Measurements from ENCODE around the gene PIEZO1. TPM values are rescaled to one million over a fixed set of nuclear protein-coding genes. Genes with fewer than 3 reads are reported as not detected.

PIEZO1 gene, protein sequence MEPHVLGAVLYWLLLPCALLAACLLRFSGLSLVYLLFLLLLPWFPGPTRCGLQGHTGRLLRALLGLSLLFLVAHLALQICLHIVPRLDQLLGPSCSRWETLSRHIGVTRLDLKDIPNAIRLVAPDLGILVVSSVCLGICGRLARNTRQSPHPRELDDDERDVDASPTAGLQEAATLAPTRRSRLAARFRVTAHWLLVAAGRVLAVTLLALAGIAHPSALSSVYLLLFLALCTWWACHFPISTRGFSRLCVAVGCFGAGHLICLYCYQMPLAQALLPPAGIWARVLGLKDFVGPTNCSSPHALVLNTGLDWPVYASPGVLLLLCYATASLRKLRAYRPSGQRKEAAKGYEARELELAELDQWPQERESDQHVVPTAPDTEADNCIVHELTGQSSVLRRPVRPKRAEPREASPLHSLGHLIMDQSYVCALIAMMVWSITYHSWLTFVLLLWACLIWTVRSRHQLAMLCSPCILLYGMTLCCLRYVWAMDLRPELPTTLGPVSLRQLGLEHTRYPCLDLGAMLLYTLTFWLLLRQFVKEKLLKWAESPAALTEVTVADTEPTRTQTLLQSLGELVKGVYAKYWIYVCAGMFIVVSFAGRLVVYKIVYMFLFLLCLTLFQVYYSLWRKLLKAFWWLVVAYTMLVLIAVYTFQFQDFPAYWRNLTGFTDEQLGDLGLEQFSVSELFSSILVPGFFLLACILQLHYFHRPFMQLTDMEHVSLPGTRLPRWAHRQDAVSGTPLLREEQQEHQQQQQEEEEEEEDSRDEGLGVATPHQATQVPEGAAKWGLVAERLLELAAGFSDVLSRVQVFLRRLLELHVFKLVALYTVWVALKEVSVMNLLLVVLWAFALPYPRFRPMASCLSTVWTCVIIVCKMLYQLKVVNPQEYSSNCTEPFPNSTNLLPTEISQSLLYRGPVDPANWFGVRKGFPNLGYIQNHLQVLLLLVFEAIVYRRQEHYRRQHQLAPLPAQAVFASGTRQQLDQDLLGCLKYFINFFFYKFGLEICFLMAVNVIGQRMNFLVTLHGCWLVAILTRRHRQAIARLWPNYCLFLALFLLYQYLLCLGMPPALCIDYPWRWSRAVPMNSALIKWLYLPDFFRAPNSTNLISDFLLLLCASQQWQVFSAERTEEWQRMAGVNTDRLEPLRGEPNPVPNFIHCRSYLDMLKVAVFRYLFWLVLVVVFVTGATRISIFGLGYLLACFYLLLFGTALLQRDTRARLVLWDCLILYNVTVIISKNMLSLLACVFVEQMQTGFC (N-terminal part only)
- 148 to 160 TPM (median 151 TPM) in 3 replicates for total RNA-seq

DNA sequence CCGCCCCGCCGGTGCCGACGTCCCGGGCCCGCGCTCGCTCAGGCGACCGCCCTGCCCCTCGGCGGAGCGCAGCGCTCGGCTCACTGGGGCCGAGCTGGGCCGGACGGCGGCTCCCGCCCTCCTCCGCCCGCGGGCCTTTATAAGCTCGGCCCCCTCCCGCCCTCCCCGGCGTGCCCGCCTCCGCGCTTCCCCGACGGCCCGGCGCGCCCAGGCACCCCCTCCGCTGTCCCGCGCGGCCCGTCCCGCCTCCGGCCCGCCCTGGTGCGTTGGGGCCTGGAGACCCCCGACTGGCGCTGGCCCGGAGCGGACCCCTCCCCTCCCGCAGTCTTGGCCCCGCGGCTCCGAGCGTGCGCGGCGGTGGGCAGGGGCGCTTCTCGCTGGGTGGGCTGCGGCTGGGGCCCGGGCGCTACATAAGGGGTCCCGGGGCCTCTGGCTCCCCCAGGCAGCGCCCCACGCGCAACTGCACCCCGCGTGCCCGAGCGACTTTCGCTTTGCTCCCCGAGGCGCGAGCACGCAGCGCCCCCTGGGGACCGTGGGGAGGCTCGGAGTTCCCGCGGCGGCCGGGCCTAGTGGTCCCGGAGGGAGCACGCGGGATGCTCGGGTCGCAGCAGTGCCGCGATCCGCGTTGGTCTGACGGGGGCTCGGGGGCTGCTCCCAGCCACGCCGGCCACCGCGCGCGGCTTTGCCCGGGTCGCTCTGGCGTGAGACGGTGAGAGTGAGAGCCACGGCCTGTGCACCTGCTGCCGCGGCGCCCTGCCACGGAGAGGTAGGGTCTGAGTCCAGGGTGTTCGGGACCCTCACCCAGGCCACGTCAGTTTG, at the start of gene PIEZO1:
Gene PIEZO1, minus strand, starts transcription at position 115 of the 819 bp plus-strand sequence. CDS start 256 bp downstream, outside the sequence.
- peak within 1 kb of the TSS; percentile 97 for H3K27ac Mint-ChIP-seq

DNA sequence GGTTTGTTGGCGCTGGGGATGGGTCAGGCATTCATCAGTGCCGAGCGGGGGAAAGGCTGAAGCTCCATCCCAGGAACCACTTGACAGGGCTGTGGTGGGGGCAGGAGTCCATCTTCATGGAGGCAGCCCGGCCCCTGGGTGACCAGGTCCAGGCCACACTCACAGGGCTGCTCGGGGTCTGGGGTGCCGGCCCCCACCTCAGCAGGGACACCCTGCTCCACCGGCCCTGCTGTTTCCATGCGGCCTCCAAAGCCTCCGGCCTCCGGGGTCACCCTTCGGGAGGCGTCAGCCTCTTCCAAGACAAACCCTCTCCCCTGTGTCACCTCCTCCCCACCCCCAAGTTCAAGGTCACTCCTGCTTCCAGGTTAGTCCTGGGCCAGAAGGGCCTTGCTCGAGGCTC, 49.6 kb upstream of the PIEZO1 start:
- H3K9me3 Mint-ChIP-seq, result no peaks in the 10 kb centered on the region
- TF ChIP-seq, protein P1, sequence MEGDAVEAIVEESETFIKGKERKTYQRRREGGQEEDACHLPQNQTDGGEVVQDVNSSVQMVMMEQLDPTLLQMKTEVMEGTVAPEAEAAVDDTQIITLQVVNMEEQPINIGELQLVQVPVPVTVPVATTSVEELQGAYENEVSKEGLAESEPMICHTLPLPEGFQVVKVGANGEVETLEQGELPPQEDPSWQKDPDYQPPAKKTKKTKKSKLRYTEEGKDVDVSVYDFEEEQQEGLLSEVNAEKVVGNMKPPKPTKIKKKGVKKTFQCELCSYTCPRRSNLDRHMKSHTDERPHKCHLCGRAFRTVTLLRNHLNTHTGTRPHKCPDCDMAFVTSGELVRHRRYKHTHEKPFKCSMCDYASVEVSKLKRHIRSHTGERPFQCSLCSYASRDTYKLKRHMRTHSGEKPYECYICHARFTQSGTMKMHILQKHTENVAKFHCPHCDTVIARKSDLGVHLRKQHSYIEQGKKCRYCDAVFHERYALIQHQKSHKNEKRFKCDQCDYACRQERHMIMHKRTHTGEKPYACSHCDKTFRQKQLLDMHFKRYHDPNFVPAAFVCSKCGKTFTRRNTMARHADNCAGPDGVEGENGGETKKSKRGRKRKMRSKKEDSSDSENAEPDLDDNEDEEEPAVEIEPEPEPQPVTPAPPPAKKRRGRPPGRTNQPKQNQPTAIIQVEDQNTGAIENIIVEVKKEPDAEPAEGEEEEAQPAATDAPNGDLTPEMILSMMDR (IDR thresholded peaks at IDR 0.05; ENCODE audit: unreplicated experiment), result no peak
- peaks cover 2% of the 10 kb centered on the region for H3K4me1 Mint-ChIP-seq
- H3K4me3 Mint-ChIP-seq, result no peak overlapping the region
- H3K27ac Mint-ChIP-seq, result no peak overlapping the region
- peaks cover 4% of the 10 kb centered on the region for H3K36me3 Mint-ChIP-seq
- no peaks in the 10 kb centered on the region for H3K27me3 Mint-ChIP-seq (ENCODE audit: low read depth)
- no peak for DNase-seq (ENCODE audit: low spot score in 2 of 2, unreplicated experiment in 2 of 2)

More for the DNA sequence above, at the start of gene PIEZO1:
- DNase-seq (ENCODE audit: low spot score in 2 of 2, unreplicated experiment in 2 of 2), result peak; percentile 66 to 86
- Mint-ChIP-seq H3K9me3 (no peaks in the 10 kb centered on the region), H3K4me1 (peaks cover 22% of the 10 kb centered on the region), H3K36me3 (no peaks in the 10 kb centered on the region), H3K4me3 (peak within 1 kb of the TSS; percentile 74), H3K27me3 (ENCODE audit: low read depth) (peaks cover 5% of the 10 kb centered on the region)
- TF ChIP-seq, protein P1 (IDR thresholded peaks at IDR 0.05; ENCODE audit: unreplicated experiment), result peak; percentile 87

DNA sequence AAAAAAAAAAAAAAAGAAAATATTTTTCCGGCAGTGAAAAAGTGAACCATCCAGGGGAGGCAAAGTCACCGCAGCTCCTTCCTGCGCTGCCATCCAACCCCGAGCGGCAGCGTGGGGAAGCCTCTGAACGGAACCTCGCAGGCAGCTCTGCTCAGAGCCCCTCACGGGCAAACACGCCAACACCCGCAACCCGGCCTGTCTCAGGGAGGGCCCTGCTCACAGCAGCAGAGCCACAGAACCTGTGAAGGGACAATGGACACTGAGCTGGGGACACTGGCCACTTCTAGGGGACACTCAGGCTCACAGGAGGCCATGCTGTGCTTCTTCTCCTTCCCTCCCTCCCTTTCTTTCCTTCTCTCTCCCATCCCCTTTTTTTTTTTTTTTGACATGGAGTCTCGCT, 48.1 kb upstream of the PIEZO1 start:
- no peaks in the 10 kb centered on the region for H3K27me3 Mint-ChIP-seq (ENCODE audit: low read depth)
- peaks cover 4% of the 10 kb centered on the region for H3K36me3 Mint-ChIP-seq
- no peak overlapping the region for H3K4me3 Mint-ChIP-seq
- H3K27ac Mint-ChIP-seq, result no peak overlapping the region
- H3K9me3 Mint-ChIP-seq, result no peaks in the 10 kb centered on the region
- TF ChIP-seq, protein P1 (IDR thresholded peaks at IDR 0.05; ENCODE audit: unreplicated experiment), result no peak
- DNase-seq (ENCODE audit: low spot score in 2 of 2, unreplicated experiment in 2 of 2), result no peak
- peaks cover 2% of the 10 kb centered on the region for H3K4me1 Mint-ChIP-seq

DNA sequence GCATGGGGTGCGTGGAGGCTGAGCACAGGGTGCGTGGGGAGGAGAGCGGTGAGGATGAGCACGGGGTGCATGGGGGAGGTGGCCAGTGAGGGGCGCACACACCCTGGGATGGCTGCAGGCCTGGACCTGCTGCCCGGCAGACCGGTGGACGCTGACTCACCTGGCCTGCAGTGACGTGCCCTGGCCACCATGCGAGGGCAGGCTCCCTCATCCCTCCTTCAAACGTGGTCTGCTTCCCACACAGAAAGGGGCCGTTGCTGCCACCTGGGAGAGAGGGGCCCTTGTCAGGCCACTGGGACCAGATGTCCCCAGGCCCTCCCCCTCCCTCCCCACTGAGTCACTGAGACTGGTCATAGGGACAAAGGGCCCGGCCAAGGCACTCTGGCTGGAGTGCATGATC, 46.8 kb upstream of the PIEZO1 start:
- Mint-ChIP-seq H3K4me1 (peaks cover 2% of the 10 kb centered on the region), H3K27ac (no peak overlapping the region), H3K36me3 (peaks cover 4% of the 10 kb centered on the region), H3K4me3 (no peak overlapping the region), H3K9me3 (no peaks in the 10 kb centered on the region), H3K27me3 (ENCODE audit: low read depth) (no peaks in the 10 kb centered on the region)
- TF ChIP-seq, protein P1 (IDR thresholded peaks at IDR 0.05; ENCODE audit: unreplicated experiment), result no peak
- DNase-seq (ENCODE audit: low spot score in 2 of 2, unreplicated experiment in 2 of 2), result no peak
